GM21515 (cell line): ENCODE measurements around the gene ATP6AP2.
"Not testable (repeated sequence)": the region's sequence is repeated elsewhere in the genome, so short reads cannot be mapped to it uniquely, and the experiment has no call there.

Experiments
- ATAC-seq: cut with Tn5 transposase; IDR thresholded peaks from one replicate; pipeline ENCODE4 v1.9.1; 2021; ENCODE audit not compliant: unreplicated experiment

ATP6AP2 gene

DNA sequence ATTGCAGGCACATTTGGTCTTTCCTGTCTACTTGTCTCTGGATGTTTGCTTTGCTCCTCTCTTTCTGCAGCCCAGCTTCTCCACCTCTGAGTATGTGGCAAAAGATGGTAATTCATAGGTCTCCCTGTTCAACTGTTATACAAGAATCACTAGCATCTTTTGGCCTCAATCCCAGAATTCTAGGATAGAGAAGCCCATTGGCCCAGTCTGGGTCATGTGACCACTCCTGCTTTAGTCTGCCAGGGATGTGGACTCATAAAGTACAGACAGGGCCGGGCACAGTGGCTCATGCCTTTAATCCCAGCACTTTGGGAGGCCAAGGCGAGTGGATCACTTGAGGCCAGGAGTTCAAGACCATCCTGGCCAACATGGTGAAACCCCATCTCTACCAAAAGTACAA, 5.4 kb upstream of the ATP6AP2 start:
- not testable (repeated sequence) for ATAC-seq

GRCh38 chrX:40576291-40576690, 4.5 kb upstream of the ATP6AP2 start:
- no peak for ATAC-seq

GRCh38 chrX:40578039-40578695, 2.6 kb upstream of the ATP6AP2 start:
- no peak for ATAC-seq

GRCh38 chrX:40579141-40579540, 1.6 kb upstream of the ATP6AP2 start:
- ATAC-seq: no peak

- no peak for ATAC-seq
These were observed 752 bp upstream of the ATP6AP2 start for GRCh38 chrX:40579900-40580536.

DNA sequence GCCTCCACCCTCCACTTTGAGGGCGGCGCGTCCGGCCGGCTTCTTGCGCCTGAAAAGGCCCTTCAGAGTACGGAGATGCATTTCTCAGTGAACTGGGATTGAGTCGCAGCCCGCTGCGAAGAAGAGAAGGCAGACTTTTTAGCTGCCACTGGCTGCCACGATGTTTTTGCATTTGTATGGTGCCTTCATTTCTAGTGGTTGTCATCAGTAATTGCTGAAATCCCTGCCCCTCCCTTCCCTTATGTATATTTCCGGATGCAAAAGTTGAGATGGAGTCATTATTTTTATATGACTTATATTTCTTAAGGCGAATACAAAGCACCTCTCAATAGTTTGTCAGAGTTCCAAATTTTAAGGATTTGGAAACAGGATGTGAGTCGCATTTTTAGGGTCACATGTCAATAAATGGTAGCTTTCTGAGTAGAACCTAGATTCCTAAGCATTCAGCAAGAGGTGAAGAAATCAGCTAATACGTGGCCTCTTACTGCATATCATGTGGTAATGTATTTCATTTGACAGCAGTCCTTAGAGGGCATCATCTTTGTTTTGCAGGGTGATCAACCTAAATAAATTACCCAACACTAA, 658 bp downstream of the ATP6AP2 start:
- peak; percentile 5 for ATAC-seq

GRCh38 chrX:40582178-40582577, 1.4 kb downstream of the ATP6AP2 start:
- not testable (repeated sequence) for ATAC-seq

DNA sequence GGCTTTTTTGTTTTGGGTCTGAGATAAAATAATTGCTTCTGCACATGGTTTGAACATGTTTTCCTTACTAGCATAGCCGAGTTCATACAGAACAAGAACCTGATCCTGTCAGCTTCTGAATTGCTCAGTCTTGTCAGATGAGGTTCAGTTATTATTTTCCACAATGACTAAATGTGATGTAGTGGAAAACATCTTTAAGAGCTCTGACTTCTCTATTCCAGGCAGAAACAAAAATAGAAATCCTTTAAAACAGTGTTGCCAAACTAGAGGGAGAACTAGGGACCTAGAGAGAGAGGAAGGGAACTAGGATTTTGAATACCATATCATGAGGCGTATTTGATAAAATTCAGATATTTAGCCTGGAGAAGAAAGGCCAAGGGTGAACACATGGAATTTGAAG, 2.0 kb downstream of the ATP6AP2 start:
- no peak for ATAC-seq

DNA sequence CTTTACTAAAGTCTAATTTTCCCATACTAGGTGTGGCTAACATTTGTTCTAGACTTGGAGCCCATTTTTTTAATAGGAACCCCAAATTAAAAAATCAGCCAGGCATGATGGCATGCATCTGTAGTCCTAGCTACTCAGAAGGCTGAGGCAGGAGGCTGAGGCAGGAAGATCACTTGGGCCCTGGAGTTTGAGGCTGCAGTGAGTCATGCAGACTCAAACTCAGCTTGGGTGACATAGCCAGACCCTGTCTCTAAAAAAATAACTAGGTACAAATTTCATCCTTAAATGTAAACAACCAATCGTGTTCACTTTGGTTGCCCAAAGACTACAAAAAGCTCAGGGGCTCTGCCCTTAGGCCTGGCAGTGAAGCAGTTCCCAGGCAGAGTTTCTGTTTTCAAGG, 6.9 kb downstream of the ATP6AP2 start:
- ATAC-seq: not testable (repeated sequence)

GRCh38 chrX:40589616-40590321, 9.0 kb downstream of the ATP6AP2 start:
- ATAC-seq: not testable (repeated sequence)

- no peak for ATAC-seq
These were observed 22.7 kb downstream of the ATP6AP2 start for GRCh38 chrX:40603446-40603845.

DNA sequence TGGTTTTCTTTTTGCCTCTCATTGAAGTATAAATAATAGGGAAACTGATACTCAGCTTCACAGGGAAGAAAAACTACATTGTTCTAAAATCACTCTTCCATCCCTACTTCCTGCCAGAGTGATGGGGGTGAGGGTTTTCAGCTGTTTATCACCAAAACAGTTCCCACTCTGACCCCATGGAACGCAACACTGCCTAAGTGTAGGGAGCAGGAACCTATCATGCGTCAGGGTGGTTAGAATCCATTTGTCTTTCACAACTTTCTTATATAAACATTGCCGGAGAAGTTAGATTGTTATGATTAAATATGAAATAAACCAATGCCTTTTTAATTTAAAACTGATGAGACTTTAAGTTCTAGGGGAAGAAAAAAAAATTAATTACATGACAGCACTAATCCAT, 26.6 kb downstream of the ATP6AP2 start:
- ATAC-seq: no peak

DNA sequence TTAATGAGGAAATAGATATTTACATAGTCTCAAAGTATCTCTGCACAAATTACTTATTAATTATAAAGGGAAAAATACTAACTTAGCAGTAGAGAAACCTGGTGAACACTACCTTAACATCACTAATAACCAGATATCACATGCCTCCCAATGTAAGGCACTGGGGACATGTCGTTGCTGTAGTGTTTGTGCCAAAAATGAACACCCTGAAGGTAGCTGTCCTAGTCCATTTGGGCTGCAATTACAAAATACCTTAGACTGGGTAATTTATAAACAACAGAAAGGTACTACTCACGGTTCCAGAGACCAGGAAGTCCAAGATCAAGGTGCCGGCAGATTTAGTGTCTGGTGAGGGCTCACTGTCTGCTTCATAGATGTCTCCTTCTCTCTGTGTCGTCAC, 31.7 kb downstream of the ATP6AP2 start:
- ATAC-seq: no peak

GRCh38 chrX:40615976-40616375, 35.2 kb downstream of the ATP6AP2 start:
- no peak for ATAC-seq

- ATAC-seq: no peak
These were observed 36.8 kb downstream of the ATP6AP2 start for GRCh38 chrX:40617566-40617965.

- no peak for ATAC-seq
These were observed 41.8 kb downstream of the ATP6AP2 start for GRCh38 chrX:40622479-40623138.

DNA sequence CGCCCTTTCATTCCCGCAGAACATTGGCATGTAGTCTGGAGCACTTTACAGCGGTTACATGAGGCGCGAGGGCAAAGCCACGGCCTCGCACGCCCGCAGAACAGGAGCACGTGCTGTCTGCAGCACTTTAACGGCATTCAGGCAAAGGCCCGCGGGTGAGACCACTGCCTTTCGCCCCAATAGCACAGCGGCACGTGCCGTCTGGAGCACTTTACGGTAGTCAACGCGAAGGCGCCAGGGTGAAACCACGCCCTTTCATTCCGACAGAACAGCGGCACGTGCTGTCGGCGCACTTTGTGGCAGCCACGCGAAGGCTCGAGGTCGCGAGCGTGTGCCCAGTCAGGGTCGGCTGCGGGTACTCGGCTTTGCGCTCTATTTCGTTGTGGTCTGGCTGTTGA, 42.4 kb downstream of the ATP6AP2 start, which contains the start of gene MPC1L:
Gene MPC1L (plus strand): TSS at position 290 of the 398 bp plus-strand sequence. CDS start 138 bp downstream, outside the sequence.
- ATAC-seq: no peak

DNA sequence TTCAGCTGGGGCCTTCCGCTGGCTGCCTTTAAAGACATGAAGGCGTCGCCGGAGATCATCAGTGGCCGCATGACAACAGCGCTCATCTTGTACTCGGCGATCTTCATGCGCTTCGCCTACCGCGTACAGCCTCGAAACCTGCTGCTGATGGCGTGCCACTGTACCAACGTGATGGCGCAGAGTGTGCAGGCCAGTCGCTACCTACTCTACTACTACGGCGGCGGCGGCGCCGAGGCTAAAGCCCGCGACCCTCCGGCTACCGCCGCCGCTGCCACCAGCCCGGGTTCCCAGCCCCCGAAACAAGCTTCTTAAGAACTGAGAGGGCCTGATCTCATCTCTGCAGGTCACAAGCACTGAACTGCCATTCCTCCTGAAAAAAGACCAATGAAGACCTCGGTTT, 42.9 kb downstream of the ATP6AP2 start:
- no peak for ATAC-seq

DNA sequence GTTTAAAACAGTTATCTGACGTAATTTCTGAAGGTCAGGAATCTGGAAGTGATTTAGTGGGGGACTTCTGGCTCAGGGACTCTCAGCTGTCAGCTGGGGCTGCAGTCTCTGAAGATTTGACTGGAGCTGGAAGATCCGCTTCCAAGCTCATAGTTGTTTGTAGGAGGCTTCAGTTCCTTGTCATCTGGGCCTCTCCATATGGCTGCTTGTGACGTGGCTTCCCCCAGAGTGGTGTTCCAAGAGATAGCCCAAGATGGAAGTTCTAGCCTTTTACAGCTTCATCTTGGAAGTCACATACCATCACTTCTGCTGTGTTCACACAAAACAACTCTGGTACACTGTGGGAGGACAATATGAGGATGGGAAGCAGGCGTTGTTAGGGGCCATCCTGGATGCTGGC, 44.5 kb downstream of the ATP6AP2 start:
- no peak for ATAC-seq

GRCh38 chrX:40628506-40628905, 47.7 kb downstream of the ATP6AP2 start:
- no peak for ATAC-seq

GRCh38 chrX:40632199-40632598, 51.4 kb downstream of the ATP6AP2 start:
- ATAC-seq: no peak
